Mesothelial cell of epicardium (in vitro differentiated cells): ENCODE results near the gene C9orf85. TPM values are rescaled to one million over a fixed set of nuclear protein-coding genes. Genes with fewer than 3 reads are reported as not detected.

Source experiments
- DNase-seq, 2 experiments: peaks; one replicate each; pipeline ENCODE4 v3.0.0; 2021; ENCODE audit warnings: low spot score in 2 of 2; ENCODE audit not compliant: unreplicated experiment in 2 of 2
- H3K27ac Mint-ChIP-seq: 2 replicates; pipeline ENCODE4 v1.8.0; 2021; ENCODE audit warnings: mixed read lengths
- H3K27me3 Mint-ChIP-seq: 2 replicates; pipeline ENCODE4 v1.8.0; 2021; ENCODE audit warnings: low read depth, mixed read lengths
- H3K36me3 Mint-ChIP-seq: 2 replicates; pipeline ENCODE4 v1.8.0; 2021; ENCODE audit warnings: mixed read lengths
- H3K4me1 Mint-ChIP-seq: 2 replicates; pipeline ENCODE4 v1.8.0; 2021; ENCODE audit warnings: mixed read lengths
- H3K4me3 Mint-ChIP-seq: 2 replicates; pipeline ENCODE4 v1.8.0; 2021; ENCODE audit warnings: mild to moderate bottlenecking, moderate library complexity, mixed read lengths
- H3K9me3 Mint-ChIP-seq: 2 replicates; pipeline ENCODE4 v1.8.0; 2021; ENCODE audit warnings: mixed read lengths
- total RNA-seq: library from RNA; stranded (reverse); gene quantifications from 3 replicates; pipeline ENCODE4 v1.2.1, GENCODE V29; 2021
- TF ChIP-seq, protein P1 (sequence below): fragments of 200-600 bp; sonication (generic); IDR thresholded peaks from one replicate; pipeline ENCODE4 v1.5.0; 2021; ENCODE audit warnings: antibody characterized with exemption; ENCODE audit not compliant: unreplicated experiment

Gene C9orf85
- total RNA-seq, 1 donor from 2014 or later = 15.2 TPM

DNA sequence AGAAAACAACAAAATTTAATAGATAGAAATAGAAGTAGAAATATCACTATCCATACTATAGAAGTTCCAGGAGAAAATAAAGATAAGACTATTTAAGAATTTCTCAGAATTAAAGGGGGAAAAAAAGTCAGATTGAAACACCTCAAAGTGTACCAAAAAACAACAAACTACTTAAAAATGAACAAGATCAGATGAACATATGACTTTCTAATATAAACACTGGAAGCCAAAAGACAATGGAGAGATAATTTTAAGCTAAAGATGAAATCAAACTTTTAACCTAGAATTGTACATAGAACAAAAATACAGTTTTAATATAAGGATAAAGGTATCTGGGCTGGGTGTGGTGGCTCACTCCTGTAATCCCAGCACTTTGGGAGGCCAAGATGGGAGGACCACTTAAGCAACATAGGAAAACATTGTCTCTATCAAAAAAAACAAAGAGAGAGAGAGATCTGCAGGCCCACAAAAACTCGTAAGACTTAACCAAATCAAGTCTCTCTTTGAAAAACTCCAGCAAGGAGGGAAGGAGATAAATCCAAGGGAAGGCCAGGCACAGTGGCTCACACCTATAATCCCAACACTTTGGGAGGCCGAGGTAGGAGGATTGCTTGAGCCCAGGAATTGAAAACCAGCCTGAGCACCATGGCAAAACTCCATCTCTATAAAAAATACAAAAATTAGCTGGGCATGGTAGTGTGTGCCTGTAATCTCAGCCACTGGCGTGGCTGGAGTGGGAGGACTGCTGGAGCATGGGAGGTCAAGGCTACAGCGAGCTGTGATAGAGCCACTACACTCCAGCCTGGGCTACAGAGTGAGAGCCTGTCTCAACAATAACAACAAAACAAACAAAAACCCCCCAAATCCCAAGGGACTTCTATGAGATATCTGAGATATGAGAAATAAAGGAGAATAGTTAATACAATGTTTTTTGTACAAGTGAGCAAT, 32.8 kb upstream of the C9orf85 start:
- TF ChIP-seq, protein P1, sequence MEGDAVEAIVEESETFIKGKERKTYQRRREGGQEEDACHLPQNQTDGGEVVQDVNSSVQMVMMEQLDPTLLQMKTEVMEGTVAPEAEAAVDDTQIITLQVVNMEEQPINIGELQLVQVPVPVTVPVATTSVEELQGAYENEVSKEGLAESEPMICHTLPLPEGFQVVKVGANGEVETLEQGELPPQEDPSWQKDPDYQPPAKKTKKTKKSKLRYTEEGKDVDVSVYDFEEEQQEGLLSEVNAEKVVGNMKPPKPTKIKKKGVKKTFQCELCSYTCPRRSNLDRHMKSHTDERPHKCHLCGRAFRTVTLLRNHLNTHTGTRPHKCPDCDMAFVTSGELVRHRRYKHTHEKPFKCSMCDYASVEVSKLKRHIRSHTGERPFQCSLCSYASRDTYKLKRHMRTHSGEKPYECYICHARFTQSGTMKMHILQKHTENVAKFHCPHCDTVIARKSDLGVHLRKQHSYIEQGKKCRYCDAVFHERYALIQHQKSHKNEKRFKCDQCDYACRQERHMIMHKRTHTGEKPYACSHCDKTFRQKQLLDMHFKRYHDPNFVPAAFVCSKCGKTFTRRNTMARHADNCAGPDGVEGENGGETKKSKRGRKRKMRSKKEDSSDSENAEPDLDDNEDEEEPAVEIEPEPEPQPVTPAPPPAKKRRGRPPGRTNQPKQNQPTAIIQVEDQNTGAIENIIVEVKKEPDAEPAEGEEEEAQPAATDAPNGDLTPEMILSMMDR = no peak
- Mint-ChIP-seq H3K27ac (no peak overlapping the region), H3K36me3 (peaks cover 63% of the 10 kb centered on the region), H3K27me3 (no peaks in the 10 kb centered on the region), H3K9me3 (peaks cover 50% of the 10 kb centered on the region), H3K4me3 (no peak overlapping the region), H3K4me1 (no peaks in the 10 kb centered on the region)
- DNase-seq = no peak

DNA sequence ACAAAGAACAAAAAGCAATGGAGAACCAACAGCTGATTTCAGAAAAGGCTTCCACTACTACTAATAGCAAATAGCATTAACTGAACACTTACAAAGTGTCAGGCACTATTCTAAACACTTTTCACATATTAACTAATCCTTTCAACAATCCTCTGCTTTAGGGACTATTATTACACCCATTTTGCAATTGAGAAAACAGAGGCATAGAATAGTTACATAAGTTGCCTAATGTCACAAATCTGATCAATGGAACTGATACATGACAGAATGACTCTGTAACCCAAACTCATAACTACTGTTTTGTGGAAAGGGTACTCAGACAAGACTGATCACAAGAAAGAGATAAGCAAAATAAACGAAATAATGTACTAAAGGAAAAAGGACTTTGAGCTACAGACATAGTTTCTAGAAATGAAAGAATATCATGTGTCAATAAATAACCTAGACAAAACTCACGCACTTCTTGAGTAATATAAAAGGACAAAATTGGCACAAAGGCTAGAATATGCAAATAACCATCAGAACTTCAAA, 31.7 kb upstream of the C9orf85 start:
- Mint-ChIP-seq H3K36me3 (peaks cover 66% of the 10 kb centered on the region), H3K4me3 (no peak overlapping the region), H3K4me1 (no peaks in the 10 kb centered on the region), H3K27me3 (no peaks in the 10 kb centered on the region), H3K9me3 (peaks cover 61% of the 10 kb centered on the region), H3K27ac (no peak overlapping the region)
- TF ChIP-seq, protein P1 = no peak
- DNase-seq = no peak

DNA sequence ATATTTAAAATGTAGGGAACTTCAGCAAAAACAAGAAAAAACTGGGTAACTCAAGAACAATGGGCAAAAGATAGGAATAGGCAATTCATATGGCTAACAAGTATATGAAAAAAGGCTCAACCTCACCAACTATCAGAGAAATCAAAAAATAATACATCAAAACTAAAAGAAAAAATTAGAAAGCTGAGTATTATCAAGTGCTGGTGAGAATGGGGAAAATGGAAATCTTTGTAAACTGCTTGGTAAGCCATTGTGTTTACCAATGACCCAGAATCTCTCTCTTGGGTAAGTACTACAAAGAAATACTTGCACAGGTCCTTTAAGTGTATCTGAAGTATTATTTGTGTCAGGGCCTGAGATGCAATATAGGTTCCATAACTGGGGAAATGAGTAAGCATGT, 27.4 kb upstream of the C9orf85 start:
- no peak overlapping the region for H3K27ac Mint-ChIP-seq
- H3K27me3 Mint-ChIP-seq = no peaks in the 10 kb centered on the region
- no peak overlapping the region for H3K4me3 Mint-ChIP-seq
- TF ChIP-seq, protein P1 = no peak
- H3K4me1 Mint-ChIP-seq = no peaks in the 10 kb centered on the region
- peaks cover 45% of the 10 kb centered on the region for H3K36me3 Mint-ChIP-seq
- H3K9me3 Mint-ChIP-seq = peaks cover 40% of the 10 kb centered on the region
- no peak for DNase-seq

DNA sequence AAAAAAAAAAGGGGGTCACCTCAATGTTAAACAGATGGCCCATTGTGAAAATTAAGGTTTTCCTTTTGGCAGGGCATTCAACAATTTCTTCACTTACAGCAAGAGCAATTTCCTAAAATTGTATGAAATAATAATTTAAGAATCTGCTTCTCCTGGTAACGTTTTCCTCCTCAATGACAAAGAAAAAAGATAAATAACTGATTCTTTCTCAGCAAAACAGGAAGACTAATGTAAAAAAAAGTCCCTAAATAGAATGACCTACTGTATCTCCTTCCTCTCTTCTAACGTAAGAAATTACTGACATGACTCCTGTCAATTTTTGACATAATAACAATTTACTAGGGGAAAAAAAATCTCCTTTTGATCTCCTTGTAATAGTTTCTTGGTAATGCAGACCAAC, 26.0 kb upstream of the C9orf85 start:
- TF ChIP-seq, protein P1 = no peak
- H3K27ac Mint-ChIP-seq = no peak overlapping the region
- H3K27me3 Mint-ChIP-seq = no peaks in the 10 kb centered on the region
- H3K4me3 Mint-ChIP-seq = no peak overlapping the region
- H3K36me3 Mint-ChIP-seq = peaks cover 35% of the 10 kb centered on the region
- no peak for DNase-seq
- H3K9me3 Mint-ChIP-seq = peaks cover 30% of the 10 kb centered on the region
- no peaks in the 10 kb centered on the region for H3K4me1 Mint-ChIP-seq

DNA sequence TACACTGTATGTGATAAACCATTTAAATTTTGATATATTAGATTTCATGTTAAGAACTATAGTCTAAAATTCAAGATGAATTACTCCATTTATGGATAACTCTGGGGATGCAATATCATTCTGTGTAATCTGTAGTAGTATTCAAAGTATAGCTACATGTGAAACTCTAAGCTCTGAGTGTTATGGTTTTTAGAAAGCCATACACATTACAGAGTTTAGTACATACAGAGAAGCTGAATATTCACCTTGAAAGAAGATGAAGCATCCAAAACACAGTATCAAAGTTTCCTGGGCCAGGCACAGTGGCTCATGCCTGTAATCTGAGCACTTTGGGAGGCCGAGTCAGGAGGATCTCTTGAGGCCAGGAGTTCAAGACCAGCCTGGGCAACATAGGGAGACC, 25.4 kb upstream of the C9orf85 start:
- Mint-ChIP-seq H3K36me3 (peaks cover 32% of the 10 kb centered on the region), H3K9me3 (peaks cover 26% of the 10 kb centered on the region), H3K27ac (no peak overlapping the region), H3K4me3 (no peak overlapping the region), H3K27me3 (no peaks in the 10 kb centered on the region), H3K4me1 (peaks cover 1% of the 10 kb centered on the region)
- TF ChIP-seq, protein P1 = no peak
- DNase-seq = no peak
